Measurements from ENCODE around the gene EBF3.

GRCh38 chr10:129919358-129919757, 44.7 kb downstream of the EBF3 start:
- TF ChIP-seq, protein P1, sequence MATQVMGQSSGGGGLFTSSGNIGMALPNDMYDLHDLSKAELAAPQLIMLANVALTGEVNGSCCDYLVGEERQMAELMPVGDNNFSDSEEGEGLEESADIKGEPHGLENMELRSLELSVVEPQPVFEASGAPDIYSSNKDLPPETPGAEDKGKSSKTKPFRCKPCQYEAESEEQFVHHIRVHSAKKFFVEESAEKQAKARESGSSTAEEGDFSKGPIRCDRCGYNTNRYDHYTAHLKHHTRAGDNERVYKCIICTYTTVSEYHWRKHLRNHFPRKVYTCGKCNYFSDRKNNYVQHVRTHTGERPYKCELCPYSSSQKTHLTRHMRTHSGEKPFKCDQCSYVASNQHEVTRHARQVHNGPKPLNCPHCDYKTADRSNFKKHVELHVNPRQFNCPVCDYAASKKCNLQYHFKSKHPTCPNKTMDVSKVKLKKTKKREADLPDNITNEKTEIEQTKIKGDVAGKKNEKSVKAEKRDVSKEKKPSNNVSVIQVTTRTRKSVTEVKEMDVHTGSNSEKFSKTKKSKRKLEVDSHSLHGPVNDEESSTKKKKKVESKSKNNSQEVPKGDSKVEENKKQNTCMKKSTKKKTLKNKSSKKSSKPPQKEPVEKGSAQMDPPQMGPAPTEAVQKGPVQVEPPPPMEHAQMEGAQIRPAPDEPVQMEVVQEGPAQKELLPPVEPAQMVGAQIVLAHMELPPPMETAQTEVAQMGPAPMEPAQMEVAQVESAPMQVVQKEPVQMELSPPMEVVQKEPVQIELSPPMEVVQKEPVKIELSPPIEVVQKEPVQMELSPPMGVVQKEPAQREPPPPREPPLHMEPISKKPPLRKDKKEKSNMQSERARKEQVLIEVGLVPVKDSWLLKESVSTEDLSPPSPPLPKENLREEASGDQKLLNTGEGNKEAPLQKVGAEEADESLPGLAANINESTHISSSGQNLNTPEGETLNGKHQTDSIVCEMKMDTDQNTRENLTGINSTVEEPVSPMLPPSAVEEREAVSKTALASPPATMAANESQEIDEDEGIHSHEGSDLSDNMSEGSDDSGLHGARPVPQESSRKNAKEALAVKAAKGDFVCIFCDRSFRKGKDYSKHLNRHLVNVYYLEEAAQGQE (IDR thresholded peaks at IDR 0.05; ENCODE audit: insufficient read depth in 1 of 2, low read depth in 2 of 2, low read length in 2 of 2), result no peak
- TF ChIP-seq SIN3A (IDR thresholded peaks at IDR 0.05; ENCODE audit: borderline replicate concordance, insufficient read depth, low read length) (no peak), POLR2AphosphoS5 (IDR thresholded peaks at IDR 0.05; ENCODE audit: low read depth, low read length) (no peak), TAF1 (IDR thresholded peaks at IDR 0.05; ENCODE audit: borderline replicate concordance, insufficient read depth, low read length) (no peak)

Measured in PFSK-1 (cell line).